GM18498 (cell line): Measurements from ENCODE around the gene VDR.
"Not testable (repeated sequence)": the region's sequence is repeated elsewhere in the genome, so short reads cannot be mapped to it uniquely, and the experiment has no call there.

Source experiments
- ATAC-seq: cut with Tn5 transposase; IDR thresholded peaks from one replicate; pipeline ENCODE4 v1.9.1; 2021; ENCODE audit warnings: mild to moderate bottlenecking, moderate library complexity; ENCODE audit not compliant: unreplicated experiment

Gene VDR

GRCh38 chr12:47817272-47818006, 87.4 kb downstream of the VDR start:
- ATAC-seq = no peak

DNA sequence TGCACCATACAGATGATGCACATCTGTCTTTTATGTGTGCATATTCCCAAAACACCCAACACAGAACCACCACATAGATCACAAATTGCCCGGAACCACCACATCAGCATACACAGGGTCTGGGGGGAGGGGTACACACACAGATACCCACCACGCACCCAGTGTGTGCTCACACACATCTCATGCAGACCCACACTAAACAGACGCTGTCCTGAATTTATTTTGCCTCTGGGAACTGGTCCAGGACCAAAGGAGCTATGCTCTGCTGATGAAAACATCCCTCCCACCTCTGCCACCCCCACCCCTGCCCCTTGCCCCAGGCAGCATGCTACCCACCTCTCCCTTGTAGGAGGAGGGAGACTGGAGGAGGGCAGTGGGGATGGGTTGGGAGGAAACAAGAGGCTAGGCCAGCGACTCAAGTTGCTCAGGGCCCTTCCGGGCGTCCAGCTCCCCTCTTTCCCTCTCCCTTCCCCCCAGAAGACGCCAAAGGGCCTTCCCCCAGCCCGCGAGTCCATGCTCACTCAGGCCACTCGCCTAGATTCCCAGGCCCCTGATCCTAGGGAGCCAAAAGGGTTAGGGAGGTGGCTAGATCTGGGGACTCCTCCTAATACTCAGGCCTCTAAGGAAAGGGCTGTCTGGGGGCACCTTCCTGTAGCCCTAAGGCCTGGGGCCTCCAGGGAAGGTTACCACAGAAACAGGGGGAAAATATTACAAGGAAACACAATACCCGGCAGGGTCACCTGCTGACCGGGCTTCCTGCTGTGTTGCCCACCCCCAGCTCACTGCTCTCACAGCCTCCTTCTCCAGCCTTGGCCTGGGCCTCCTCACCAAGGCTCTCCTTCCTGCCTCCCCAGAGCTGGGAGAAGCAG, 88.2 kb downstream of the VDR start:
- no peak for ATAC-seq

- ATAC-seq = not testable (repeated sequence)
Observed at GRCh38 chr12:47815447-47815846, 89.3 kb downstream of the VDR start.

DNA sequence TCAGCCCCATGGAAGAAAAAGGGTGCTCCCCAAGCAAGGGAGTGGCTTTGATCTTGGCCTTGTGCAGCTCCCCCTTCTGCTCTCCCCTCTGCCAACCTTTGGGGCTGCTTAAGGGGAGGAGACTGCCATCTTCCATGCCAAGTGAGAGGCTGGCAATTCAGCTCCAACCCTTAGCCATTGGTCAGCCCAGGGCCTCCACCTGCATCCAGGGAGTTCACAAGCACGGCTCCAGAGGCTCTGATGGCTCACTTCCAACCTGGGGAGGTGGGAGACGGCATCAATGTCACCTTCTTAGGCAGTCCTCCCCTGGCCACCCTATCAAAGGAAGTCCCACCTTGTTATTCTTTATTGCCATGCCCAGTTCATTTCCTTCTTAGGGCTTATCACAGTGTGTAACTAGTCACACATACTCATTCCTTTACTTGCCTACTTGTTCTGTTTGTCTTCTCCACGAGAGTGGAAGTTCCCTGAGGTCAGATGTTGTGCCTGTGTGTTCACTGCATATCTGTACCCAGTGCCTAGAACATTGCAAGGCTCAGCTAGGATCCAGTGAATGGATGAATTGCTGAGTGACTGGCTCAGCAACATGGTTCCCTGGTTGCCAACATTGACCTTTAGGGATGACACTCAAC, 90.1 kb downstream of the VDR start:
- no peak for ATAC-seq

- ATAC-seq = peak; percentile 41
Observed at GRCh38 chr12:47813511-47814196, 91.1 kb downstream of the VDR start.

- ATAC-seq = peak; percentile 69
Observed at GRCh38 chr12:47812797-47813510, 91.8 kb downstream of the VDR start.

DNA sequence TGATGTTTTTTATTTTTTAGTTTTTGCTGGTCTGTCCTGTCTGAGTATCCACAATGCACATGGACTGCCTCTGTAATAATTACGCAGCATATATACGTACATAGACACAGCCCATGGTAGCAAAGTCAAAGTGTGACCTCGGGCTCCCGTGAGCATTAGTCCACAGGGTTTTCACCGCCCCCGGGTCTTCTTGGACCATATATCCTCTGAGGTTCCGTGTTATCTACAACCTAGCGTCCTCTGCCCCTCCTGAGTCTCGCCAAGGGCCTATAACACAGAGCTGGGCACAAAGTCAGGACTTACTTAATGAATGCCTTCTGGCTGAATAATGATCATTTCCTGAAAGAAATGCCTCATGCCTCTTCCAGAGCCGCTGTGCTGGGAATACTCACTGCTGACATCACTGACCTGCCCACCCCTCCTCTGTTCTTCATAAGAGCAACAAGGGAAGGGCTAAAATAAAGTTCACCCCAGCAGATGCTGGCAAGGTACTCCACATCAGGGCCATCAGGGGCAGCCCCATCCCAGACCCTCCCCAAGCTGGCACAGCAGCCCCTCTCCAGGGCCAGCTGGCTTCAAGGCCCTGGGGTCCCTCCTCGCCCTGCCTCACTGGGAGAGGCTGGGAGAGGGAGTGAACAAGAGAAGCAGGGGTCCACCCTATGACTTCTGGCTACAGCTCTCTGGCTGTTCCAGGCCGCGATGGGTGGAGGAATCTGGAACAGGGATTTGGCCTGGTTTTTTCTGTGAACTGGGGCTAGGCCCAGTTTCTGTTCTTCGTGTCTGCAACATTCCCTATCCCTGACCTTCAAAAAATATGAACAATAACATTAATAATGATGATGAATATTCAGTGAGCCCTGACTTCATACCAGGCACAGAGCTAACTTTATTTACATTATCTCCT, 93.0 kb downstream of the VDR start:
- ATAC-seq = no peak

DNA sequence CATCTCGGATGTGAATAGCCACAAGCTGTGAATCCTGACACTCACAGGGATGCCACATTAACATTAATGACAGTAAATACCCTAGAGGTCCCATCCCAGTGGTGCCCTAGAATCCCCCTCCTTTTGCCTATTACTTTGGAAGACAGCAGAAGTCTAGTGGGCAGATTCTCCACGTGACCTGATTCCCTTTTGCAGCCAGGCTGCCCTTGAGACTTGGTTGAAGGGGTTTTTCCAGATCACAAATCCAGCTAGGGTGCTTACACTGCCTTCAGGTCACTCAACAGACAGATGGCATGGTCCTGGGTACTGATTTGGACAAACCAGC, 93.8 kb downstream of the VDR start:
- ATAC-seq = no peak

DNA sequence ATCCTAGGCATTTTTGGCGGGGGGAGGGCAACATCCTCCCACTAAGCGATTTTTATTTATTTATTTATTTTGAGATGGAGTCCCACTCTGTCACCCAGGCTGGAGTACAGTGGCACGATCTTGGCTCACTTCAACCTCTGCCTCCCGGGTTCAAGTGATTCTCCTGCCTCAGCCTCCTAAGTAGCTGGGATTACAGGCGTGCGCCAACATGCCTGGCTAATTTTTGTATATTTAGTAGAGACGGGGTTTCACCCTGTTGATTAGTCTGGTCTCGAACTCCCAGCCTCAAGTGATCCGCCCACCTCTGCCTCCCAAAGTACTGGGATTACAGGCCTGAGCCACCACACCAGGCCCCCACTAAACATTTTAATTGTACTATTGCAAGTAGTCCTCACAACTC, 95.3 kb downstream of the VDR start:
- not testable (repeated sequence) for ATAC-seq

- ATAC-seq = no peak
Observed at GRCh38 chr12:47808574-47809365, 96.0 kb downstream of the VDR start.

DNA sequence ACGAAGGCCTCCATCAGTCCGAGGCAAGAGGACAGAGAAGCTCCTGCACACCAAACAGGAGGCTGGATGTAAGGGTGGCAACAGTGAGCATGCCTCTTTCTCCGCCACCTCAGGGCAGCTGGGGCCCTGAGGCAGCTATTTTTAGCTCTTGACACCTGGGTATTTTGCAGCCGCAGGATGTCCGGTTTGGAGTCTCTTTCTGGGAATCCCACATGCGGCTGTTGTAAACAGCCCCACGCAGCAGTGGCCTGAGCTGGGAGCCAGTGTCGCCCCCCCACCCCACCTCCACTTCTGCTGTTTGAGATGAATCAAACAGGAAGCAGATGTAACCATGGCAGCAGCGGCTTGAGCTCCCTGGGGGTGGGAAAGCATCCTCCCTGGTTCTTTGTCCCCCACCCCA, 96.7 kb downstream of the VDR start:
- peak; percentile 38 for ATAC-seq

- no peak for ATAC-seq
Observed at GRCh38 chr12:47807338-47807737, 97.5 kb downstream of the VDR start.

DNA sequence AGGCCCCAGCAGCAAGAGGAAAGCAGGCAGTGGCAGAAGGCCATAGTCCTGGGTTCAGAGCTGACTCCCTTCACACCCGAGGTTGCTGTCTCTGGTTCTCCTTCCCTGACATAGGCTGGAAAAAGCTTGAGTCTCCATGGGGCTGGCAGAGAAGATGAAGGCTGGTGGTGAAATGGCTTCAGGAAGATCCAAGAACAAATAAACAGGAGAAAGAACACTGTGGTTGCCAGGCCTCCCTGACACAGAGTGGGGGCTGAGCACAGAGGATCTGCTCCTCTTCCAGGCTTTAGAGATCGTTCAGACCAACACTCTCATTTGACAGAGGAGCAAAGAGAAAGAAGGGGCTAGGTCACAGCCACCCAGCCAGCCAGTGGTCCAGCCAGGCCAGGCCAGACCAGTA, 99.4 kb downstream of the VDR start:
- ATAC-seq = no peak

GRCh38 chr12:47804171-47804570, 100.6 kb downstream of the VDR start:
- ATAC-seq = no peak

DNA sequence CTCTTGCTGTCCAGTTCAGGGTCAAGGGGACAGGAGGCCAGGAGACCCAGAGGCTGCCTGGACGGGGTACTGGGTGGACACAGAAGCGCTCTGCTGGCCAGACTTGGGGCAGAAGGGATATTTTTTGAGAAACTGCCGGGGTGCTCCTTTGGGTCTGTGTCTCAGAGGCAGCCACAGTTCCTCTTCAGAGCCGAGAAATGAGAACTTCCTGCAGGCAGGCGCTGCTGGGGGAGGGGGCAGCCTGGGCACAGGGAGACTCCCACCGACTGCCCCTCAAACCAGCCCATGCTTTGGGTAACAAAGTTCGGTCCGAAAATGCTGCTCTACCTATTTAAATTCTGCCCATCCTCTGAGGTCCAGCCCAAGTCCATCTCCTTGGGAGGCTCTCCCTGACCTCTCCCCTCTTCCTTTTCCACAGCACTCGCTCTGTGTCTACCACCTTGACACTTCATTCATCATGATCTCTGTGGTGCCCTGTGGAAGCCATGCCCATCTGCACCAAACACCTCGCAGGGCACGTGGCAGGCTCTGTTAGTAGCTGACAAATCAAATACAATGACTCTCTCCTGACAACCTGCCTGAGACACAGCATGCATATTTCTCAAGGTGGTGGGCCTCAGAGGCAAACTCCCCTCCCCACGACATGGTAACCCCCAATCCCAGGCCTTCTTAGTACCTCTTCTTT, 101.5 kb downstream of the VDR start:
- no peak for ATAC-seq

DNA sequence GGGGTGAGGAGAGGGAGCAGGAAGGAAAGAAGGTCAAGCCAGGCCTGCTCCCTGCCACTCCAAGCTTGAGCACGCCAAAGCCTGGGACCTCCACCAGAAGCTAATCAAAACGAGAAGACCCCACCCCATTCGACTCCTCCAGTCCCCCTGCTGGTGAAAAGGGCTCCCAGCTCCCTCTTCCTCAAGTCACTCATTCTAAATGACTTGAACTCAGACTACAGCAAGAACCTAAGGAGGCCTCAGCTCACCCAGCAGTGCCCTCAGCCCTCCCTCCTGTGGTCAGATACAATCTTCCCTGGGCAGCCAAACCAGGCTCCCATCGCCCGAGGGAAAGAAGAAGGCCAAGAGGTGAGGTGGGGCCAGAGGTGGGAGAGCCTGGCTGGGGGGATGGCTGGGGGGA, 102.5 kb downstream of the VDR start:
- ATAC-seq = no peak

DNA sequence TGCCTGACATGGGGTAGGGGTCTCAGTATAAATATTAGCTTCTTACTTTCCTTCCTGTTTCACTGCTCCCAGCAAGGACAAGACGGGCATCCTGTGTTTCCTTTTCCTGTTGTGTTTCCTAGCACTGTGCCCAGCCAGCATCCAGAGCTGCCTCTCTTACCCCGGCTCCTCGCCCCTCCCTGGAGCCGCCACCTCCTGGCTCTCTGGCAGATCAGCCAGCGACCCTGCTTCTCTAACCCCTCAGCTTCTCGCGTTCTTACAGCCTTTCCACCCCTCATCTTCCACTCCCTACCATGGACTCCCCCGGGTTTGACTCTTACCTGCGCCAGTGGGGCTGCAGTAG, 102.9 kb downstream of the VDR start:
- ATAC-seq = no peak

GRCh38 chr12:47801170-47801903, 103.5 kb downstream of the VDR start:
- no peak for ATAC-seq
